GM23248 (cell line): ENCODE results near the gene ASIC5.

Experiments used
- EZH2 ChIP-seq: fragments of 200-600 bp; sonication (generic); IDR thresholded peaks from 2 replicates; pipeline ENCODE4 v1.6.1; 2018; ENCODE audit warnings: antibody characterized with exemption, mild to moderate bottlenecking; ENCODE audit not compliant: insufficient read depth, poor library complexity, severe bottlenecking
- EZH2phosphoT487 ChIP-seq: fragments of 200-600 bp; sonication (generic); IDR thresholded peaks from 2 replicates; pipeline ENCODE4 v1.6.1; 2018; ENCODE audit warnings: antibody characterized with exemption, moderate library complexity, mild to moderate bottlenecking, low read depth; ENCODE audit not compliant: insufficient read depth

- TF ChIP-seq EZH2 (no peak), EZH2phosphoT487 (no peak)
Observed at GRCh38 chr4:155799794-155800123, 66.3 kb downstream of the ASIC5 start.
